HG02642 (cell line): ENCODE measurements around the gene BICDL2.

Experiments used
- ATAC-seq: cut with Tn5 transposase; IDR thresholded peaks from one replicate; pipeline ENCODE4 v1.9.1; 2021; ENCODE audit warnings: mild to moderate bottlenecking; ENCODE audit not compliant: unreplicated experiment, poor library complexity

BICDL2 gene

GRCh38 chr16:2990891-2991290, 45.9 kb downstream of the BICDL2 start:
- no peak for ATAC-seq

- no peak for ATAC-seq
Measured at GRCh38 chr16:2988590-2989099, 48.1 kb downstream of the BICDL2 start.

GRCh38 chr16:2987833-2988232, 48.9 kb downstream of the BICDL2 start:
- no peak for ATAC-seq

GRCh38 chr16:2987286-2987685, 49.5 kb downstream of the BICDL2 start:
- ATAC-seq = no peak

GRCh38 chr16:2986623-2987188, 50.0 kb downstream of the BICDL2 start:
- no peak for ATAC-seq

GRCh38 chr16:2985893-2986355, 50.8 kb downstream of the BICDL2 start:
- ATAC-seq = no peak

- ATAC-seq = no peak
Measured at GRCh38 chr16:2985462-2985861, 51.3 kb downstream of the BICDL2 start.

GRCh38 chr16:2983706-2984136, 53.0 kb downstream of the BICDL2 start:
- peak; percentile 36 for ATAC-seq

- ATAC-seq = no peak
Measured at GRCh38 chr16:2982402-2982801, 54.3 kb downstream of the BICDL2 start.

GRCh38 chr16:2981899-2982250, 54.9 kb downstream of the BICDL2 start:
- no peak for ATAC-seq

- ATAC-seq = no peak
Measured at GRCh38 chr16:2981177-2981898, 55.4 kb downstream of the BICDL2 start.

GRCh38 chr16:2980227-2981176, 56.2 kb downstream of the BICDL2 start, which contains the start of gene PKMYT1:
PKMYT1 (minus strand) TSS chr16:2980446; CDS start chr16:2979657, 789 bp downstream.
- ATAC-seq = peak; percentile 75

- ATAC-seq = no peak
Measured at GRCh38 chr16:2979669-2980226, 57.0 kb downstream of the BICDL2 start.
